OCI-LY7 (cell line): ENCODE results near the gene GDF2. TPM values are rescaled to one million over a fixed set of nuclear protein-coding genes. Genes with fewer than 3 reads are reported as not detected.

Experiments used
- BruUV-seq: library from RNA; stranded (reverse); fragments of 400-500 nt; replicated peaks from 2 replicates; lab custom pipeline; 2021; lab: Mats Ljungman, UMichigan
- CTCF ChIA-PET: fragments of 300-600 bp; sonication (Branson Sonifier 250); formaldehyde crosslinking; loops from one replicate; lab custom pipeline; 2022; ENCODE audit warnings: antibody characterized with exemption; ENCODE audit not compliant: unreplicated experiment; lab: Charles Lee
- POLR2A ChIA-PET: fragments of 300-600 bp; sonication (Branson Sonifier 250); formaldehyde crosslinking; loops from one replicate; lab custom pipeline; 2022; ENCODE audit warnings: antibody characterized with exemption; lab: Charles Lee
- DNase-seq: peaks from one replicate; pipeline ENCODE4 v3.0.0-alpha.2; 2015; ENCODE audit warnings: low spot score
- H2AFZ ChIP-seq: fragments of 200-600 bp; sonication (generic), shearing (Covaris generic); 2 replicates; pipeline ENCODE4 v1.6.1; 2014; ENCODE audit warnings: mild to moderate bottlenecking, antibody characterized with exemption, low read length, moderate library complexity
- H3K27ac ChIP-seq: fragments of 200-600 bp; sonication (generic); 2 replicates; pipeline ENCODE4 v1.5.1; 2014; ENCODE audit warnings: mixed run types, low read depth, mild to moderate bottlenecking, moderate library complexity, low read length, inconsistent platforms; ENCODE audit not compliant: poor library complexity, severe bottlenecking
- H3K36me3 ChIP-seq: fragments of 200-600 bp; sonication (generic); 2 replicates; pipeline ENCODE4 v1.6.1; 2014; ENCODE audit warnings: mild to moderate bottlenecking, antibody characterized with exemption, low read length, moderate library complexity, mixed read lengths; ENCODE audit not compliant: insufficient read depth
- H3K4me1 ChIP-seq: fragments of 200-600 bp; sonication (generic); 2 replicates; pipeline ENCODE4 v1.5.1; 2014; ENCODE audit warnings: mild to moderate bottlenecking, low read length; ENCODE audit not compliant: insufficient read depth, poor library complexity, severe bottlenecking
- H3K4me2 ChIP-seq: fragments of 200-600 bp; sonication (generic); 2 replicates; pipeline ENCODE4 v1.6.1; 2014; ENCODE audit warnings: mild to moderate bottlenecking, low read length
- H3K4me3 ChIP-seq: fragments of 200-600 bp; sonication (generic); 2 replicates; pipeline ENCODE4 v1.5.1; 2014; ENCODE audit warnings: mild to moderate bottlenecking, low read depth, low read length; ENCODE audit not compliant: poor library complexity, severe bottlenecking
- H3K79me2 ChIP-seq: fragments of 200-600 bp; sonication (generic); 2 replicates; pipeline ENCODE4 v1.6.1; 2016; ENCODE audit warnings: low read depth, mild to moderate bottlenecking, low read length, moderate library complexity, mixed read lengths; ENCODE audit not compliant: insufficient read depth
- H3K9me2 ChIP-seq: fragments of 200-600 bp; sonication (generic); 2 replicates; pipeline ENCODE4 v1.6.1; 2016; ENCODE audit warnings: mild to moderate bottlenecking, low read length, mixed read lengths; ENCODE audit not compliant: insufficient read depth
- H3K9me3 ChIP-seq: fragments of 200-600 bp; sonication (generic); 2 replicates; pipeline ENCODE4 v1.6.1; 2014; ENCODE audit warnings: mild to moderate bottlenecking, mixed run types, low read length, mixed read lengths
- H4K20me1 ChIP-seq: fragments of 200-600 bp; sonication (generic); 2 replicates; pipeline ENCODE4 v1.6.1; 2014; ENCODE audit warnings: mild to moderate bottlenecking, antibody characterized with exemption, low read length, moderate library complexity, mixed read lengths; ENCODE audit not compliant: insufficient read depth
- CTCF ChIP-seq: fragments of 200-600 bp; sonication (generic); conservative IDR thresholded peaks from 2 replicates; pipeline ENCODE4 v1.5.1; 2014; ENCODE audit warnings: mild to moderate bottlenecking, antibody characterized with exemption, low read length, moderate library complexity, mixed read lengths
- EZH2phosphoT487 ChIP-seq: fragments of 200-600 bp; sonication (generic); IDR thresholded peaks from 2 replicates; pipeline ENCODE4 v1.6.1; 2018; ENCODE audit warnings: low read depth, borderline replicate concordance, mild to moderate bottlenecking, mixed run types, antibody characterized with exemption, low read length, moderate library complexity, mixed read lengths
- intact Hi-C: fragments of 100-400 bp; cut with micrococcal nuclease; formaldehyde crosslinking; loops from one replicate; pipeline ENCODE4 v1.10.0; 2022; ENCODE audit not compliant: unreplicated experiment
- total RNA-seq, 2 experiments: library from RNA; depleted of rRNA in 1 of 2; stranded (reverse); fragments of >200 nt in 1 of 2; shearing (Covaris generic) in 1 of 2; gene quantifications; 2 replicates each; pipeline ENCODE4 v1.2.3, GENCODE V29; 2014 to 2022

Gene GDF2
- total RNA-seq, 2 experiments from 2014 or later = not detected

GRCh38 chr10:47358457-47358856 is 36.2 kb downstream of the GDF2 start:
- no peaks in the 10 kb centered on the region for H3K9me3 ChIP-seq
- CTCF ChIA-PET = no interaction called here
- no peaks in the 10 kb centered on the region for H4K20me1 ChIP-seq
- no peaks in the 10 kb centered on the region for H3K4me1 ChIP-seq
- intact Hi-C loops = no loop called here
- no peak overlapping the region for H3K27ac ChIP-seq
- H3K79me2 ChIP-seq = no peaks in the 10 kb centered on the region
- H3K4me3 ChIP-seq = no peak overlapping the region
- H3K9me2 ChIP-seq = no peaks in the 10 kb centered on the region
- no peak for DNase-seq
- H3K36me3 ChIP-seq = no peaks in the 10 kb centered on the region
- no TSS peak for BruUV-seq
- TF ChIP-seq EZH2phosphoT487 (no peak), CTCF (no peak)
- H2AFZ ChIP-seq = no peak overlapping the region
- POLR2A ChIA-PET = no interaction called here
- no peak overlapping the region for H3K4me2 ChIP-seq

GRCh38 chr10:47359101-47359500 is 36.8 kb downstream of the GDF2 start:
- CTCF ChIA-PET = no interaction called here
- no peaks in the 10 kb centered on the region for H3K36me3 ChIP-seq

More at GRCh38 chr10:47359101-47359500, 36.8 kb downstream of the GDF2 start:
- Histone ChIP-seq H3K9me2 (no peaks in the 10 kb centered on the region), H3K4me2 (no peak overlapping the region), H3K4me3 (no peak overlapping the region), H3K4me1 (no peaks in the 10 kb centered on the region), H3K79me2 (no peaks in the 10 kb centered on the region), H3K9me3 (no peaks in the 10 kb centered on the region), H4K20me1 (no peaks in the 10 kb centered on the region), H2AFZ (no peak overlapping the region), H3K27ac (no peak overlapping the region)
- no peak for DNase-seq
- BruUV-seq = no TSS peak
- POLR2A ChIA-PET = no interaction called here
- intact Hi-C loops = no loop called here
- TF ChIP-seq CTCF (no peak), EZH2phosphoT487 (no peak)
